Progenitor cell of endocrine pancreas (in vitro differentiated cells): ENCODE data around the gene GALT. TPM values are rescaled to one million over a fixed set of nuclear protein-coding genes. Genes with fewer than 3 reads are reported as not detected.

ENCODE experiments used
- DNase-seq: peaks from one replicate; pipeline ENCODE4 v3.0.0; 2021; ENCODE audit warnings: low spot score; ENCODE audit not compliant: unreplicated experiment
- H3K27ac Mint-ChIP-seq: 2 replicates; pipeline ENCODE4 v1.8.0; 2021; ENCODE audit warnings: mild to moderate bottlenecking, moderate library complexity, mixed read lengths
- H3K27me3 Mint-ChIP-seq: 2 replicates; pipeline ENCODE4 v1.8.0; 2021; ENCODE audit warnings: mixed read lengths
- H3K36me3 Mint-ChIP-seq: 2 replicates; pipeline ENCODE4 v1.8.0; 2022; ENCODE audit warnings: mixed read lengths; ENCODE audit not compliant: insufficient read depth
- H3K4me1 Mint-ChIP-seq: 2 replicates; pipeline ENCODE4 v1.8.0; 2021; ENCODE audit warnings: low read depth, mixed read lengths
- H3K4me3 Mint-ChIP-seq: 2 replicates; pipeline ENCODE4 v1.8.0; 2021; ENCODE audit warnings: low read depth, mild to moderate bottlenecking, moderate library complexity, mixed read lengths
- H3K9me3 Mint-ChIP-seq: 2 replicates; pipeline ENCODE4 v1.8.0; 2021; ENCODE audit warnings: low read depth, mixed read lengths
- CTCF ChIP-seq: fragments of 200-600 bp; sonication (generic); IDR thresholded peaks from one replicate; pipeline ENCODE4 v1.5.0; 2021; ENCODE audit warnings: antibody characterized with exemption, mild to moderate bottlenecking; ENCODE audit not compliant: unreplicated experiment
- total RNA-seq: library from RNA; stranded (reverse); gene quantifications from 2 replicates; pipeline ENCODE4 v1.2.1, GENCODE V29; 2021

Gene GALT
- total RNA-seq, 1 donor from 2014 or later = 85.6 TPM

- DNase-seq = no peak
- no peak overlapping the region for H3K27ac Mint-ChIP-seq
- no peaks in the 10 kb centered on the region for H3K9me3 Mint-ChIP-seq
- H3K36me3 Mint-ChIP-seq = no peaks in the 10 kb centered on the region
- no peak for TF ChIP-seq CTCF
- H3K4me3 Mint-ChIP-seq = no peak overlapping the region
- peaks cover 24% of the 10 kb centered on the region for H3K4me1 Mint-ChIP-seq
- no peaks in the 10 kb centered on the region for H3K27me3 Mint-ChIP-seq
Measured at GRCh38 chr9:34642679-34643078, 3.8 kb upstream of the GALT start.

GRCh38 chr9:34644766-34645314 is 1.6 kb upstream of the GALT start:
- peak overlapping the region; percentile 15 for H3K4me3 Mint-ChIP-seq
- H3K27ac Mint-ChIP-seq = no peak overlapping the region
- DNase-seq = no peak
- H3K27me3 Mint-ChIP-seq = no peaks in the 10 kb centered on the region
- peaks cover 25% of the 10 kb centered on the region for H3K4me1 Mint-ChIP-seq
- TF ChIP-seq CTCF = no peak
- peaks cover 8% of the 10 kb centered on the region for H3K36me3 Mint-ChIP-seq
- no peaks in the 10 kb centered on the region for H3K9me3 Mint-ChIP-seq

- no peak for TF ChIP-seq CTCF
- Mint-ChIP-seq H3K36me3 (peaks cover 8% of the 10 kb centered on the region), H3K9me3 (no peaks in the 10 kb centered on the region), H3K27ac (peak overlapping the region; percentile 92), H3K4me1 (peaks cover 32% of the 10 kb centered on the region), H3K4me3 (peak overlapping the region; percentile 84), H3K27me3 (no peaks in the 10 kb centered on the region)
- DNase-seq = no peak
Measured at GRCh38 chr9:34647084-34647403, 569 bp downstream of the GALT start.

- peak overlapping the region; percentile 84 for H3K4me3 Mint-ChIP-seq
- H3K27ac Mint-ChIP-seq = peak overlapping the region; percentile 92
- H3K36me3 Mint-ChIP-seq = peaks cover 8% of the 10 kb centered on the region
- no peak for DNase-seq
- H3K27me3 Mint-ChIP-seq = no peaks in the 10 kb centered on the region
- TF ChIP-seq CTCF = no peak
- H3K4me1 Mint-ChIP-seq = peaks cover 39% of the 10 kb centered on the region
- no peaks in the 10 kb centered on the region for H3K9me3 Mint-ChIP-seq
Measured at GRCh38 chr9:34647651-34648050, 1.2 kb downstream of the GALT start.

GRCh38 chr9:34648673-34649072 is 2.2 kb downstream of the GALT start:
- peaks cover 8% of the 10 kb centered on the region for H3K36me3 Mint-ChIP-seq

More at GRCh38 chr9:34648673-34649072, 2.2 kb downstream of the GALT start:
- Mint-ChIP-seq H3K4me3 (no peak overlapping the region), H3K27ac (no peak overlapping the region), H3K27me3 (no peaks in the 10 kb centered on the region), H3K4me1 (peaks cover 48% of the 10 kb centered on the region), H3K9me3 (no peaks in the 10 kb centered on the region)
- TF ChIP-seq CTCF = no peak
- no peak for DNase-seq
